HG03460 (cell line): ENCODE data around the gene KPNA5.

Source experiments
- ATAC-seq: cut with Tn5 transposase; IDR thresholded peaks from one replicate; pipeline ENCODE4 v1.9.1; 2021; ENCODE audit not compliant: unreplicated experiment

The KPNA5 gene

DNA sequence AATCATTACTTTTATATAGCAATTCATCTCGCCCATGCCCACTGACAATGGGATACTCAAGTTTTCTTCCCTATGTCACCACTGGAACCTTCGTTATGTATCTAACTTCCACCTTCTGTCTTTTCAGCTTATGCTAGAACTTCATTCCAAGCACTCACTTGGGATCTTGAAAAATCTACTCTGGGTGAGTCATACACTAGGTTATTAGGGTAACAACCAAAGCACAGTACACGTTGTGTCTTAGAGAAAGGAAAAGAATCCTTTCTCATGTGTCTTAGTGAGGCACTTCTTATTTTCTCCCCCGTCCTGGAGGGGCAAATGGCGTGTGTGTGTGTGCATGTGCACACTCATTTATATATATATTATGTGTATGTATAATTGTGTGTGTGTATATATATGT is 102.8 kb downstream of the KPNA5 start:
- ATAC-seq: no peak
